Astrocyte (in vitro differentiated cells and primary cell): ENCODE data around the gene PPP6R3.

ENCODE experiments used
- EZH2 ChIP-seq: IDR thresholded peaks from 2 replicates; pipeline ENCODE4 v1.6.1; 2012; ENCODE audit warnings: mild to moderate bottlenecking, low read length, inconsistent platforms; ENCODE audit not compliant: insufficient read depth
- TF ChIP-seq, protein P1 (sequence below): IDR thresholded peaks from 2 replicates; pipeline ENCODE4 v1.5.1; 2011; ENCODE audit warnings: low read depth, mild to moderate bottlenecking, inconsistent platforms, low read length, moderate library complexity; ENCODE audit not compliant: insufficient read depth

DNA sequence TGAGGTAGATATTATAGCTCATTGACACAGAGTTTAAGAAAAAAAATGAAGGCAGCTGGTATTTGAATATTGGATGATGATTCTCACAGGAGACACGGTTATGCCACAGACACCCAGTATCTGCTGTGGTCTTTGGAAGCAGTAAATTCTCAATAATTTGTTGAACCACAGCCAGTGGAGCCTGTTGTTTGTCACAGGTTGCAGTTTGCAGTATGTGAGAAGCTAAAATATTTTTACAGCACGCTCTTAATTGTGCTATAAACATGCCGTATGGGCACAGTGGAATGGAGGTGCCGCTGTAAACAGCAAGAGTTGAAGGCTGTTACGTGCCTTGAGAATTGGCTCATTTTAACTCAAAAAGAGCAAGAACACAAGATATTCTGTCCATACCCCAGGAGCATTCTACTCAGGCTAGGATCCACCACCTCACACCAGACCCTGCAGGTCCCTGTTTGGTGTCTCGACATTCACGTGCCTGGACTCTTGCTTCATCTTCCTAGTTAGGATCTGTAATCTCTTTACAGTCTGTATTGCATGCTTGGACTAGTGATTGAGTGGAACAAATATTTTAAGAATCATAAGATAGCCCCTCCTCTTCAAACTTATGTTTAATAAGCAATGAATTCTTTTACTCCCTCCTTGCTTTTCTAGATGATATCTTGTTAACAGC is 129.1 kb downstream of the PPP6R3 start:
- TF ChIP-seq, protein P1, sequence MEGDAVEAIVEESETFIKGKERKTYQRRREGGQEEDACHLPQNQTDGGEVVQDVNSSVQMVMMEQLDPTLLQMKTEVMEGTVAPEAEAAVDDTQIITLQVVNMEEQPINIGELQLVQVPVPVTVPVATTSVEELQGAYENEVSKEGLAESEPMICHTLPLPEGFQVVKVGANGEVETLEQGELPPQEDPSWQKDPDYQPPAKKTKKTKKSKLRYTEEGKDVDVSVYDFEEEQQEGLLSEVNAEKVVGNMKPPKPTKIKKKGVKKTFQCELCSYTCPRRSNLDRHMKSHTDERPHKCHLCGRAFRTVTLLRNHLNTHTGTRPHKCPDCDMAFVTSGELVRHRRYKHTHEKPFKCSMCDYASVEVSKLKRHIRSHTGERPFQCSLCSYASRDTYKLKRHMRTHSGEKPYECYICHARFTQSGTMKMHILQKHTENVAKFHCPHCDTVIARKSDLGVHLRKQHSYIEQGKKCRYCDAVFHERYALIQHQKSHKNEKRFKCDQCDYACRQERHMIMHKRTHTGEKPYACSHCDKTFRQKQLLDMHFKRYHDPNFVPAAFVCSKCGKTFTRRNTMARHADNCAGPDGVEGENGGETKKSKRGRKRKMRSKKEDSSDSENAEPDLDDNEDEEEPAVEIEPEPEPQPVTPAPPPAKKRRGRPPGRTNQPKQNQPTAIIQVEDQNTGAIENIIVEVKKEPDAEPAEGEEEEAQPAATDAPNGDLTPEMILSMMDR = no peak
- no peak for TF ChIP-seq EZH2
